H9 (cell line): Measurements from ENCODE around the gene USP13. TPM values are rescaled to one million over a fixed set of nuclear protein-coding genes. Genes with fewer than 3 reads are reported as not detected.
"Not testable (repeated sequence)": the region's sequence is repeated elsewhere in the genome, so short reads cannot be mapped to it uniquely, and the experiment has no call there.

ENCODE experiments used
- DNase-seq: peaks from one replicate; pipeline ENCODE4 v3.0.0-alpha.2; 2017
- H2AFZ ChIP-seq: one replicate; pipeline ENCODE4 v1.6.1; 2013; ENCODE audit warnings: mild to moderate bottlenecking, low read length, control low read depth, moderate library complexity
- H2AK5ac ChIP-seq: 2 replicates; pipeline ENCODE4 v1.6.1; 2013; ENCODE audit warnings: low read length, control low read depth, mixed read lengths; ENCODE audit not compliant: insufficient read length
- H2BK120ac ChIP-seq: one replicate; pipeline ENCODE4 v1.6.1; 2013; ENCODE audit warnings: low read depth, mild to moderate bottlenecking, low read length, control low read depth, inconsistent platforms; ENCODE audit not compliant: poor library complexity, severe bottlenecking
- H2BK12ac ChIP-seq: 2 replicates; pipeline ENCODE4 v1.6.1; 2013; ENCODE audit warnings: low read length, control low read depth, mixed read lengths, low read depth; ENCODE audit not compliant: insufficient read length
- H2BK15ac ChIP-seq: 2 replicates; pipeline ENCODE4 v1.6.1; 2013; ENCODE audit warnings: low read depth, low read length, control low read depth
- H2BK20ac ChIP-seq: one replicate; pipeline ENCODE4 v1.6.1; 2013; ENCODE audit warnings: low read depth, mild to moderate bottlenecking, low read length, control low read depth, inconsistent platforms; ENCODE audit not compliant: poor library complexity, severe bottlenecking
- H2BK5ac ChIP-seq: 2 replicates; pipeline ENCODE4 v1.6.1; 2013; ENCODE audit warnings: low read length, control low read depth, mixed read lengths; ENCODE audit not compliant: insufficient read length
- H3K14ac ChIP-seq: 2 replicates; pipeline ENCODE4 v1.6.1; 2013; ENCODE audit warnings: low read length, control low read depth; ENCODE audit not compliant: insufficient read depth
- H3K18ac ChIP-seq: 2 replicates; pipeline ENCODE4 v1.6.1; 2013; ENCODE audit warnings: low read depth, mild to moderate bottlenecking, mixed read lengths, low read length, control low read depth; ENCODE audit not compliant: insufficient read length
- H3K23ac ChIP-seq: 2 replicates; pipeline ENCODE4 v1.6.1; 2013; ENCODE audit warnings: low read length, control low read depth, mixed read lengths, low read depth; ENCODE audit not compliant: insufficient read length
- H3K23me2 ChIP-seq: 2 replicates; pipeline ENCODE4 v1.6.1; 2013; ENCODE audit warnings: low read depth, mild to moderate bottlenecking, mixed read lengths, low read length, control low read depth; ENCODE audit not compliant: insufficient read length, poor library complexity, severe bottlenecking
- H3K27ac ChIP-seq: 2 replicates; pipeline ENCODE4 v1.5.1; 2013; ENCODE audit warnings: low read length, control low read depth, mixed read lengths, low read depth; ENCODE audit not compliant: insufficient read length
- H3K27me3 ChIP-seq: 2 replicates; pipeline ENCODE4 v1.6.1; 2013; ENCODE audit warnings: low read length, control low read depth, inconsistent platforms; ENCODE audit not compliant: insufficient read depth
- H3K4ac ChIP-seq: 2 replicates; pipeline ENCODE4 v1.6.1; 2013; ENCODE audit warnings: low read depth, mild to moderate bottlenecking, control low read depth, inconsistent platforms, low read length, moderate library complexity
- H3K4me1 ChIP-seq: 2 replicates; pipeline ENCODE4 v1.6.1; 2013; ENCODE audit warnings: low read length, control low read depth, inconsistent platforms; ENCODE audit not compliant: insufficient read depth
- H3K4me2 ChIP-seq: 2 replicates; pipeline ENCODE4 v1.6.1; 2013; ENCODE audit warnings: low read length, control low read depth, mixed read lengths; ENCODE audit not compliant: insufficient read length, insufficient read depth
- H3K56ac ChIP-seq: 2 replicates; pipeline ENCODE4 v1.6.1; 2013; ENCODE audit warnings: low read depth, mild to moderate bottlenecking, mixed read lengths, low read length, control low read depth; ENCODE audit not compliant: insufficient read length
- H3K79me1 ChIP-seq: 2 replicates; pipeline ENCODE4 v1.6.1; 2013; ENCODE audit warnings: low read depth, mild to moderate bottlenecking, moderate library complexity, low read length, control low read depth, inconsistent platforms; ENCODE audit not compliant: insufficient read depth, poor library complexity, severe bottlenecking
- H3K79me2 ChIP-seq: 2 replicates; pipeline ENCODE4 v1.6.1; 2013; ENCODE audit warnings: low read length, control low read depth, inconsistent platforms; ENCODE audit not compliant: insufficient read depth
- H3K9ac ChIP-seq: 2 replicates; pipeline ENCODE4 v1.6.1; 2013; ENCODE audit warnings: low read length, control low read depth, mixed read lengths; ENCODE audit not compliant: insufficient read length; ENCODE audit errors: extremely low read depth
- H3K9me3 ChIP-seq: one replicate; pipeline ENCODE4 v1.6.1; 2013; ENCODE audit warnings: low read depth, low read length, inconsistent platforms; ENCODE audit not compliant: control insufficient read depth
- H3T11ph ChIP-seq: one replicate; pipeline ENCODE4 v1.6.1; 2013; ENCODE audit warnings: mild to moderate bottlenecking, low read length, control low read depth, inconsistent platforms
- H4K20me1 ChIP-seq: one replicate; pipeline ENCODE4 v1.6.1; 2013; ENCODE audit not compliant: control insufficient read depth, insufficient read length, insufficient read depth
- H4K5ac ChIP-seq: 2 replicates; pipeline ENCODE4 v1.6.1; 2013; ENCODE audit warnings: low read depth, mild to moderate bottlenecking, mixed read lengths, low read length, control low read depth; ENCODE audit not compliant: insufficient read length
- H4K8ac ChIP-seq: replicated peaks from 2 replicates; pipeline ENCODE4 v1.6.1; 2013; ENCODE audit warnings: low read length, control low read depth, mixed read lengths, low read depth; ENCODE audit not compliant: insufficient read length
- H4K91ac ChIP-seq: 2 replicates; pipeline ENCODE4 v1.6.1; 2013; ENCODE audit warnings: low read depth, mild to moderate bottlenecking, moderate library complexity, mixed read lengths, low read length, control low read depth; ENCODE audit not compliant: insufficient read length
- H3K27ac Mint-ChIP-seq, 3 experiments: 2 replicates in 2 of 3; 3 replicates in 1 of 3; pipeline ENCODE4 v1.8.0; 2020 to 2021; ENCODE audit warnings: mixed read lengths in 3 of 3, mild to moderate bottlenecking in 1 of 3, moderate library complexity in 1 of 3
- H3K27me3 Mint-ChIP-seq: 2 replicates; pipeline ENCODE4 v1.8.0; 2021; ENCODE audit warnings: low read depth, mild to moderate bottlenecking, moderate library complexity, mixed read lengths
- H3K36me3 Mint-ChIP-seq, 3 experiments: 2 replicates in 2 of 3; 3 replicates in 1 of 3; pipeline ENCODE4 v1.8.0; 2020 to 2021; ENCODE audit warnings: low read depth in 3 of 3, mixed read lengths in 3 of 3; ENCODE audit not compliant: insufficient read depth in 1 of 3
- H3K4me1 Mint-ChIP-seq, 2 experiments: 2 replicates each; pipeline ENCODE4 v1.8.0; 2020; ENCODE audit warnings: mixed read lengths in 2 of 2
- H3K4me3 Mint-ChIP-seq, 2 experiments: 2 replicates in 1 of 2; 3 replicates in 1 of 2; pipeline ENCODE4 v1.8.0; 2020 to 2021; ENCODE audit warnings: mild to moderate bottlenecking in 2 of 2, mixed read lengths in 2 of 2, moderate library complexity in 1 of 2
- H3K9me3 Mint-ChIP-seq, 2 experiments: 2 replicates in 1 of 2; 3 replicates in 1 of 2; pipeline ENCODE4 v1.8.0; 2020; ENCODE audit warnings: mild to moderate bottlenecking in 2 of 2, mixed read lengths in 2 of 2, moderate library complexity in 1 of 2
- CTCF ChIP-seq: fragments of 200-600 bp; sonication (generic); conservative IDR thresholded peaks from 3 replicates; pipeline ENCODE4 v1.8.0; 2021; ENCODE audit warnings: antibody characterized with exemption, mild to moderate bottlenecking
- WGBS: extraction: QIAGEN DNeasy Blood & Tissue Kit; methylation state at CpG from one replicate; pipeline ENCODE4 v1.1.7; 2013; ENCODE audit warnings: missing lambda C conversion rate, low lambda C conversion rate, mixed read lengths; ENCODE audit not compliant: insufficient read length; ENCODE audit errors: extremely low coverage; 5-methylcytosine and 5-hydroxymethylcytosine counted together
- total RNA-seq: library from RNA; stranded (reverse); gene quantifications from 2 replicates; pipeline ENCODE4 v1.2.1, GENCODE V29; 2021

USP13 gene
- total RNA-seq, 1 experiment from 2014 or later = 26.7 TPM

DNA sequence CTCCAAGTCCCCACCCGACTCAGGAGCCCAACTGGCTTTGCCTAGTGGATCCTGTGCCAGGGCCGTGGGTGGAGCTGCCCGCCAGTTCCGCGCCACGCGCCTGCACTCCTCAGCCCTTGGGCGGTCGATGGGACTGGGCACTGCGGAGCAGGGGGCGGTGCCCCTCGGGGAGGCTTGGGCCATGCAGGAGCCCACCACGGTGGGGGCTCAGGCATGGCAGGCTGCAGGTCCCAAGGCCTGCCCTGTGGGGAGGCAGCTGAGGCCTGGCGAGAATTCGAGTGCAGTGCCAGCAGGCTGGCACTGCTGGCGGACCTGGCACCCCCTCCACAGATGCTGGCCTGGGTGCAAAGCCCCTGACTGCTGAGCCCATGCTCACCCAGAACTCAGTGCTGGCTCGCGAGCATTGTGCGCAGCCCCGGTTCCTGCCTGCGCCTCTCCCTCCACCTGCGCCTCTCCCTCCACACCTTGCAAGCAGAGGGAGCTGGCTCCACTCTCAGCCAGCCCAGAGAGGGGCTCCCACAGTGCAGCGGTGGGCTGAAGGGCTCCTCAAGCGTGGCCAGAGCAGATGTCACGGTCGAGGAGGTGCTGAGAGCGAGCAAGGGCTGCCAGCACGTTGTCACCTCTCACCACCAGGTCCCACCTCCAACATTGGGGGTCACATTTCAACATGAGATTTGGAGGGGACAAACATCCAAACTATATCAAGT is 122.7 kb downstream of the USP13 start:
- Histone ChIP-seq H2BK120ac (no peak overlapping the region), H3K23ac (no peak overlapping the region), H3K9ac (no peak overlapping the region), H2BK20ac (no peak overlapping the region), H2AK5ac (no peak overlapping the region), H3K4ac (no peak overlapping the region), H3K4me1 (peaks cover 10% of the 10 kb centered on the region), H3K27ac (no peak overlapping the region), H3K4me2 (no peak overlapping the region), H2BK5ac (no peak overlapping the region), H2BK12ac (no peak overlapping the region), H3K23me2 (no peaks in the 10 kb centered on the region), H3K79me2 (no peaks in the 10 kb centered on the region), H3K79me1 (no peaks in the 10 kb centered on the region), H3T11ph (no peak overlapping the region), H3K27me3 (no peaks in the 10 kb centered on the region), H3K9me3 (peaks cover 8% of the 10 kb centered on the region), H3K18ac (no peak overlapping the region), H3K56ac (no peak overlapping the region), H2AFZ (no peak overlapping the region), H4K91ac (no peak overlapping the region), H3K14ac (no peak overlapping the region; the same call in 1 of the 2 replicates), H4K20me1 (no peaks in the 10 kb centered on the region), H4K8ac (no peak overlapping the region), H2BK15ac (no peak overlapping the region), H4K5ac (no peak overlapping the region)
- Mint-ChIP-seq H3K36me3 (peaks cover 39 to 60% (median 56%) of the 10 kb centered on the region in 3 experiments), H3K4me3 (no peak overlapping the region; a peak in 1 of 5 replicates), H3K27ac (no peak overlapping the region), H3K27me3 (no peaks in the 10 kb centered on the region), H3K4me1 (peaks cover 22 to 28% of the 10 kb centered on the region in 2 experiments), H3K9me3 (peaks cover 16 to 24% of the 10 kb centered on the region in 2 experiments)
- no CpG with 5 or more reads among the region's 28 CpGs for WGBS
- no peak for DNase-seq
- TF ChIP-seq CTCF = no peak

DNA sequence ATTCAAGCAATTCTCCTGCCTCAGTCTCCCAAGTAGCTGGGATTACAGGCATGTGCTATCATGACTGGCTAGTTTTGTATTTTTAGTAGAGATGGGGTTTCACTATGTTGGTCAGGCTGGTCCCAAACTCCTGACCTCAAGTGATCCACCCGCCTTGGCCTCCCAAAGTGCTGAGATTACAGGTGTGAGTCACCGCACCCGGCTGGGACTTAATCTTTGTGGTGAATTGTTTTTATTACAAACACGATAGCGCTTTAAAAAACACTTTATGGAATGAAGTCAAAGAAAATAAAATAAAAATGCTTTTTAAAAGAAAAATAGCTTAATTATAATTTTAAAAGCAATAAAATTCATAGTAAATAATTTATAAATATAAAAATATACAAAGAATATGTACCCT is 130.0 kb downstream of the USP13 start:
- not testable (repeated sequence) for H2BK120ac ChIP-seq, H3K9me3 ChIP-seq, H4K91ac ChIP-seq, H2BK15ac ChIP-seq, H3K27ac ChIP-seq, H2BK20ac ChIP-seq, H3K27me3 Mint-ChIP-seq, H4K8ac ChIP-seq, H3T11ph ChIP-seq, H3K4me1 Mint-ChIP-seq, H3K4me1 ChIP-seq, DNase-seq, H3K4me3 Mint-ChIP-seq, H3K27me3 ChIP-seq, H3K27ac Mint-ChIP-seq, H3K4me2 ChIP-seq, H2AFZ ChIP-seq, H3K23me2 ChIP-seq, H3K4ac ChIP-seq, H2BK5ac ChIP-seq, H3K79me2 ChIP-seq, H2BK12ac ChIP-seq, H3K56ac ChIP-seq, H3K79me1 ChIP-seq, H4K5ac ChIP-seq, H2AK5ac ChIP-seq, H3K9ac ChIP-seq, H3K9me3 Mint-ChIP-seq, H3K18ac ChIP-seq, H3K23ac ChIP-seq, H4K20me1 ChIP-seq, H3K14ac ChIP-seq
- peaks cover 8 to 29% (median 28%) of the 10 kb centered on the region in 3 experiments for H3K36me3 Mint-ChIP-seq
- no CpG with 5 or more reads among the region's 5 CpGs for WGBS
